Ascending aorta (tissue), 2 donors: ENCODE results near the gene ACTL7A. TPM values are rescaled to one million over a fixed set of nuclear protein-coding genes. Genes with fewer than 3 reads are reported as not detected.
"Not testable (repeated sequence)": the region's sequence is repeated elsewhere in the genome, so short reads cannot be mapped to it uniquely, and the experiment has no call there.

Source experiments
- DNase-seq, 2 donors: peaks; one replicate each; pipeline ENCODE4 v3.0.0-alpha.2; 2019; ENCODE audit warnings: low spot score in 2 of 2
- H3K27ac ChIP-seq, 2 donors: fragments of 200-600 bp; sonication (generic); one replicate each; pipeline ENCODE4 v1.5.1; 2016 to 2017; ENCODE audit warnings: mild to moderate bottlenecking in 1 of 2
- H3K27me3 ChIP-seq: fragments of 200-600 bp; sonication (generic); one replicate; pipeline ENCODE4 v1.5.1; 2017
- H3K36me3 ChIP-seq, 2 donors: fragments of 200-600 bp; sonication (generic); one replicate each; pipeline ENCODE4 v1.5.1; 2016
- H3K4me1 ChIP-seq, 2 donors: fragments of 200-600 bp; sonication (generic); one replicate each; pipeline ENCODE4 v1.5.1; 2016 to 2017; ENCODE audit warnings: mild to moderate bottlenecking in 1 of 2
- H3K4me3 ChIP-seq, 2 donors: fragments of 200-600 bp; sonication (generic); one replicate each; pipeline ENCODE4 v1.5.1; 2016 to 2017; ENCODE audit warnings: mild to moderate bottlenecking in 1 of 2
- H3K9me3 ChIP-seq, 2 donors: fragments of 200-600 bp; sonication (generic); one replicate each; pipeline ENCODE4 v1.5.1; 2016
- intact Hi-C: fragments of 100-400 bp; cut with DNase I; formaldehyde crosslinking; loops from one replicate; pipeline ENCODE4 v1.15.1; 2023
- total RNA-seq: library from RNA; depleted of rRNA; stranded (reverse); fragments of >200 nt; gene quantifications from one replicate; pipeline ENCODE4 v1.1.0, GENCODE V29; 2016
- TF ChIP-seq, protein P1 (sequence below), 3 experiments: fragments of 200-600 bp in 2 of 3; fragments of 450-650 bp in 1 of 3; sonication (generic) in 2 of 3; IDR thresholded peaks; one replicate each; pipeline ENCODE4 v1.5.1; 2016 to 2019; ENCODE audit warnings: antibody characterized with exemption in 3 of 3, mild to moderate bottlenecking in 1 of 3, moderate library complexity in 1 of 3

ACTL7A gene
- total RNA-seq, 1 donor from 2014 or later, result not detected

DNA sequence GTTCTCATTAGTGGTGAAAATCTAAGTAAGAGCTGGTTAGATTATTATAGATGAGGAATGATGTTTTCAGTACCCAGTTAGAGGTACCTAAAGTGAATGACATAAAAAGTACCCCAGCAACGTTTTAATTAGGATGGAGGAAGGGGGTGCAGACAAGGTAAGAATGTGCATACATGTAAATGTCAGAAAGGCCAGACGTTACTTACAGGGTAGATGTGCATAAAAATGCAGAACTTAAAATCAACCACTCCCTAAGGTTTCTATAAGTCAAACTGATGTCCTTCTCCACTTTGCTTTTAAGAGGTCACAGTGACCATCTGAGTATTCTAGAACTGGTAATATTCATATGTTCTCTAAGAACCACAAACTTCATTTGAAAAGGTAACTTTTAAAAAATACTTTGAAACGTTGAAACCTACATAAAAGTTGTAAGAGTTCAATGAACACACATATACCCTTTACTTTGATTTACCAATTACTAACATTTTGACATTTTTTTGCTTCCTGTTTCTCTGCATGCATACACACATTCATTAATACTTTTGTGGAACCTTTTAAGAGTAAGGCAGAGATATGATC, 18.8 kb downstream of the ACTL7A start:
- Histone ChIP-seq H3K9me3 (no peaks in the 10 kb centered on the region), H3K4me1 (no peaks in the 10 kb centered on the region), H3K27ac (no peak overlapping the region), H3K4me3 (no peak overlapping the region), H3K27me3 (no peaks in the 10 kb centered on the region), H3K36me3 (peaks cover 43 to 67% of the 10 kb centered on the region in 2 donors)
- TF ChIP-seq, protein P1, sequence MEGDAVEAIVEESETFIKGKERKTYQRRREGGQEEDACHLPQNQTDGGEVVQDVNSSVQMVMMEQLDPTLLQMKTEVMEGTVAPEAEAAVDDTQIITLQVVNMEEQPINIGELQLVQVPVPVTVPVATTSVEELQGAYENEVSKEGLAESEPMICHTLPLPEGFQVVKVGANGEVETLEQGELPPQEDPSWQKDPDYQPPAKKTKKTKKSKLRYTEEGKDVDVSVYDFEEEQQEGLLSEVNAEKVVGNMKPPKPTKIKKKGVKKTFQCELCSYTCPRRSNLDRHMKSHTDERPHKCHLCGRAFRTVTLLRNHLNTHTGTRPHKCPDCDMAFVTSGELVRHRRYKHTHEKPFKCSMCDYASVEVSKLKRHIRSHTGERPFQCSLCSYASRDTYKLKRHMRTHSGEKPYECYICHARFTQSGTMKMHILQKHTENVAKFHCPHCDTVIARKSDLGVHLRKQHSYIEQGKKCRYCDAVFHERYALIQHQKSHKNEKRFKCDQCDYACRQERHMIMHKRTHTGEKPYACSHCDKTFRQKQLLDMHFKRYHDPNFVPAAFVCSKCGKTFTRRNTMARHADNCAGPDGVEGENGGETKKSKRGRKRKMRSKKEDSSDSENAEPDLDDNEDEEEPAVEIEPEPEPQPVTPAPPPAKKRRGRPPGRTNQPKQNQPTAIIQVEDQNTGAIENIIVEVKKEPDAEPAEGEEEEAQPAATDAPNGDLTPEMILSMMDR (IDR thresholded peaks at IDR 0.05), result no peak
- DNase-seq, result no peak
- intact Hi-C loops, result no loop called here

DNA sequence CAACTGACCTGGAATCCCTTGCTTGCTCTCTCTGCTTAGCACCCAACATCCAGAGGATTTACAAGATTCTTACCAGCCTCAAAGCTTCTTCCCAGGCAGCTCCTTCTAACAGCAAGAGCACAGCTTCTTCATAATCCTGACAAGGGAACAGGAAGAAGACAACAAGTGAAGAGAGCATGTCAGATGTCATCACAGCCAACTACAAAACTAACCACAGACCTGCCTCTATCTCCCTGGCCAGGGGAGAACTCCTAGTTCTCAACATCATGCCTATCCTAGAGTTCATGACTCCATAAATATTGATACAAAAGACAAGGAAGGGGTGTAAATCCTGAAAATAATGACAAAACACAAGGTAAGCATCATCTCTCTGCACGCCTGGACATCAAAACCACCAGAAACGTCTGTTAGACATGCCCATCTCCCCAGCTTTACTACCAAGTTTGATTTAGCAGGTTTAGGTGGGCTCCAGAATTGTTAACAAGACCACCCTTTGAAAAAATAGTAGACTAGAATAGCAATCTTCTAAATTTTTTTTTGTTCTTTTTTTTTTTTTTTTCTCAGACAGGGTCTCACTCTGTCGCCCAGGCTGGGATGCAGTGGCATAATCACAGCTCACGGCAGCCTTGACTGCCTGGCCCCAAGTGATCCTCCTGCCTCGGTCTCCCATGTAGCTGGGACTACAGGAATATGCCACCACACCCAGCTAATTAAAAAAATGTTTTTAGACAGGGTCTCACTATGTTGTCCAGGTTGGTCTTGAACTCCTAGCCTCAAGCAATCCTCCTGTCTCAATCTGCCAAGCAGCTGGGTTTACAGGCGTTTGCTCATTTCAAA, 20.2 kb downstream of the ACTL7A start:
- Histone ChIP-seq H3K36me3 (peaks cover 30 to 53% of the 10 kb centered on the region in 2 donors), H3K9me3 (no peaks in the 10 kb centered on the region), H3K4me1 (no peaks in the 10 kb centered on the region), H3K27me3 (no peaks in the 10 kb centered on the region), H3K4me3 (no peak overlapping the region), H3K27ac (no peak overlapping the region)
- TF ChIP-seq, protein P1 (IDR thresholded peaks at IDR 0.05), result no peak
- no peak for DNase-seq
- intact Hi-C loops, result no loop called here

DNA sequence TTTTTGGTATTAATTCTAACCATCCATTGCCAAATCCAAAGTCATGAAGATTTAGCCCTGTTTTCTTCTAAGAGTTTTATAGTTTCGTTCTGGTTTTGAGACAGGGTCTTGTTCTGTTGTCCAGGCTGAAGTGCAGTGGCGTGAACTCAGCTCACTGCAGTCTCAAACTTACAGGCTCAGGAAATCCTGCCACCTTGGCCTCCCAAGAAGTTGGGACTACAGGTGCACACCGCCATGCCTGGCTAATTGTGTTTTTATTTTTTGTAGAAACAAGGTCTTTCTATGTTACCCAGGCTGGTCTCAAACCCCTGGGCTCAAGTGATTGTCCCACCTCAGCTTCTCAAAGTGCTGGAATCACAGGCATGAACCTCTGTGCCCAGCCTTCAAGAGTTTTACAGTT, 21.0 kb downstream of the ACTL7A start:
- no peak for DNase-seq
- TF ChIP-seq, protein P1 (IDR thresholded peaks at IDR 0.05), result no peak
- Histone ChIP-seq H3K27me3 (no peaks in the 10 kb centered on the region), H3K9me3 (no peaks in the 10 kb centered on the region), H3K4me1 (no peaks in the 10 kb centered on the region), H3K4me3 (no peak overlapping the region), H3K36me3 (peaks cover 22 to 52% of the 10 kb centered on the region in 2 donors), H3K27ac (no peak overlapping the region)
- intact Hi-C loops, result no loop called here

DNA sequence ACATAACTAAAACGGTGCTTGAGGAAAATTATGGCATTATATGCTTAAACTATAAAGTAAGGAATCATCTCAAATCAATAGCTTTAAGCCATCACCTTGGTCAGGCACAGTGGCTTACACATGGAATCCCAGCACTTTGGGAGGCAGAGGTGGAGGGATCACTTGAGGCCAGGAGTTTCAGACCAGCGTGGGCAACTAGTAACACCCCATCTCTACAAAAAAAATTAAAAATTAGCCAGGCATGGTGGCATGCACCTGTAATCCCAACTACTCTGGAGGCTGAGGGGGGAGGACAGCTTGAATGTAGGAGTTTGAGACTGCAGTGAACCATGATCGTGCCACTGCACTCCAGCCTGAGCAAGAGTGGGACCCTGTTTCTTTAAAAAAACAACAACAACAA, 22.6 kb downstream of the ACTL7A start:
- Histone ChIP-seq H3K9me3 (no peaks in the 10 kb centered on the region), H3K27ac (no peak overlapping the region), H3K4me3 (no peak overlapping the region), H3K4me1 (no peaks in the 10 kb centered on the region), H3K36me3 (peaks cover 15 to 52% of the 10 kb centered on the region in 2 donors), H3K27me3 (no peaks in the 10 kb centered on the region)
- TF ChIP-seq, protein P1 (IDR thresholded peaks at IDR 0.05), result no peak
- DNase-seq, result no peak
- intact Hi-C loops, result no loop called here

DNA sequence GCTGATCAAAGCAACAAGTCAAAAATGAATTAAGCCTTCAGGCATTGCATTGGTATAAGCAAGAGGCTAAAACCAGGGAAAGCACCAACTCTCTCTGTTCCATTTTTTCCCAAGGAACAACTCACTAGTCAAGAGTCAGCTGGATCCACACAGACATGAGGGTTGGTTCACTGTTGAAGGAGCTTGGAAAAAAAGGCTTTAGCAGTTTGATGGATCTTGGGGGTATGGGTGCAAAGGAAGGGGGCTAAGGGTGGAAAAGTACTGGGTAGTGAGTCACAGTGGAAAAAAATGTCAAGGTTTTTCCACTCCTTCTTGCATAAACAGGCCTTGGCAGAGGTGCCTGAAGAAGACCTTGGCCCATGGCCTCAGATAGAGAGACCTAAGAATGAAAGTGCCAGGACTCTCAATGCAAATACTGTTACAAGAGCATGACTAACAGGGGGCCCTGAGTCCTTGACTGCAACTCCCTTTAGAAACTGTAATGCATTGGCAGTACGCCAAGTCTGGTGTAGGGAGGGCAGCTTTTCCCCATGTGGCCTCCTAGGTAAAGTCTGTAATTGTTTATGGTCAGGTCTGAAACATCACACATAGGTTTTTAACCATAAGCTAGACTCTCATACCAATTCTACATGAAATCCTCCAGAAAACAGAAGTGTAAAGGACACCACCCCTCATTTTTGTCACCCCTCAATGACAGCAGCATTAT, 23.7 kb downstream of the ACTL7A start:
- no peaks in the 10 kb centered on the region for H3K27me3 ChIP-seq
- DNase-seq, result no peak
- H3K36me3 ChIP-seq, result peaks cover 14 to 51% of the 10 kb centered on the region in 2 donors
- H3K4me1 ChIP-seq, result no peaks in the 10 kb centered on the region
- no peak overlapping the region for H3K4me3 ChIP-seq
- no peak overlapping the region for H3K27ac ChIP-seq
- TF ChIP-seq, protein P1 (IDR thresholded peaks at IDR 0.05), result no peak
- intact Hi-C loops, result no loop called here
- no peaks in the 10 kb centered on the region for H3K9me3 ChIP-seq

DNA sequence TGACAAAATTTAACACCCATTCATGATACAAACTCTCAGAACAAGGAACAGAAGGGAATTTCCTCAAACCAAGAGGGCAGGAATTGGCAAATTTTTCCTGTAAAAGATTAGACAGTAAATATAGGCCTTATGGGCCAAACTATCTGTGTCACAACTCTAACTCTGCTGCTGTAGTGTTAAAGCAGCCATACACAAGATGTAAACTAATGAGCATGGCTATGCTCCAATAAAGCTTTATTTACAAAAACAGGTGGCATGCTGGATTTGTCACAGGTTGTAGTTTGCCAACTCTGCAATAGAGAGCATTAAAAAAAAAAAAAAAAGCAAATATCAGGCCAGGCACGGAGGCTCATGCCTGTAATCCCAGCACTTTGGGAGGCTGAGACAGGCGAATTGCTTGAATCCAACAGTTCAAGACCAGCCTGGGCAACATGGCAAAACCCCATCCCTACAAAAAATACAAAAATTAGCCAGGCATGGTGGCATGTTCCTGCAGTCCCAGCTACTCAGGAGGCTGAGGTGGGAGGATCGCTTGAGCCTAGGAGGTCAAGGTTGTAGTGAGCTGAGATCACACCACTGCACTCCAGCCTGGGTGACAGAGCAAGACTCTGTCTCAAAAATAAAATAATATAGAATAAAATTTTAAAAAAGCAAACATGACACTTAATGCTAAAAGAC, 24.7 kb downstream of the ACTL7A start:
- H3K4me3 ChIP-seq, H3K27me3 ChIP-seq, DNase-seq, H3K4me1 ChIP-seq, H3K27ac ChIP-seq, intact Hi-C loops, H3K9me3 ChIP-seq: not testable (repeated sequence)
- peaks cover 23 to 56% of the 10 kb centered on the region in 2 donors for H3K36me3 ChIP-seq
